Gastrocnemius medialis (tissue), 4 donors: ENCODE measurements around the gene PROX1. TPM values are rescaled to one million over a fixed set of nuclear protein-coding genes. Genes with fewer than 3 reads are reported as not detected.

Source experiments
- ATAC-seq, 2 donors: fragments of 150-250 bp; one replicate each; pipeline ENCODE4 v1.9.1; 2016
- DNase-seq, 2 donors: peaks; one replicate each; pipeline ENCODE4 v3.0.0-alpha.2; 2019
- H3K27ac ChIP-seq, 4 donors: fragments of 200-600 bp; sonication (generic); 1 replicate in 1 of 4; 2 replicates in 3 of 4; pipeline ENCODE4 v1.5.1; 2016 to 2018; ENCODE audit warnings: mild to moderate bottlenecking in 2 of 4, moderate library complexity in 1 of 4
- H3K27me3 ChIP-seq, 3 donors: fragments of 200-600 bp; sonication (generic) in 2 of 3; 1 replicate in 1 of 3; 2 replicates in 2 of 3; pipeline versions ENCODE4 v1.5.1 to v1.6.0; 2016 to 2019; ENCODE audit warnings: mild to moderate bottlenecking in 1 of 3, moderate library complexity in 1 of 3
- H3K36me3 ChIP-seq, 2 donors: fragments of 200-600 bp; sonication (generic) in 1 of 2; one replicate each; pipeline ENCODE4 v1.5.1; 2017 to 2018
- H3K4me1 ChIP-seq, 2 donors: fragments of 200-600 bp; sonication (generic) in 1 of 2; one replicate each; pipeline ENCODE4 v1.5.1; 2016 to 2017; ENCODE audit warnings: mild to moderate bottlenecking in 2 of 2
- H3K4me3 ChIP-seq, 4 donors: fragments of 200-600 bp; sonication (generic) in 3 of 4; 1 replicate in 1 of 4; 2 replicates in 3 of 4; pipeline ENCODE4 v1.5.1; 2016 to 2019; ENCODE audit warnings: mild to moderate bottlenecking in 2 of 4
- H3K9me3 ChIP-seq, 3 donors: fragments of 200-600 bp; sonication (generic) in 2 of 3; 1 replicate in 1 of 3; 2 replicates in 2 of 3; pipeline ENCODE4 v1.5.1; 2016 to 2019
- POLR2A ChIP-seq, 2 donors: fragments of 450-650 bp; IDR thresholded peaks; one replicate each; pipeline ENCODE4 v1.6.1; 2017; ENCODE audit warnings: antibody characterized with exemption in 2 of 2, mild to moderate bottlenecking in 2 of 2, moderate library complexity in 2 of 2
- in situ Hi-C, 4 donors: fragments of 200-750 bp; cut with MboI; loops; one replicate each; pipeline versions ENCODE4 v1.15.0 to v1.8.0; 2017; ENCODE audit warnings: low sequenced_read_pairs in 4 of 4
- intact Hi-C: fragments of 100-400 bp; cut with DNase I; formaldehyde crosslinking; loops from one replicate; pipeline ENCODE4 v1.15.1; 2023; ENCODE audit warnings: low total_unique reads
- total RNA-seq, 4 donors: library from RNA; depleted of rRNA; stranded (reverse); fragments of >200 nt; gene quantifications; one replicate each; pipeline versions ENCODE4 v1.1.0 to v1.2.3, GENCODE V29; 2016
- TF ChIP-seq, protein P1 (sequence below), 5 experiments: fragments of 450-650 bp in 3 of 5; fragments of 200-600 bp in 2 of 5; sonication (generic) in 2 of 5; IDR thresholded peaks in 4 of 5; conservative IDR thresholded peaks in 1 of 5; 1 replicate in 4 of 5; 2 replicates in 1 of 5; pipeline ENCODE4 v1.5.1; 2016 to 2019; ENCODE audit warnings: antibody characterized with exemption in 5 of 5, mild to moderate bottlenecking in 3 of 5, moderate library complexity in 3 of 5

Gene PROX1
- total RNA-seq, 4 donors from 2014 or later: 4.1 to 8.0 (median 5.5) TPM

DNA sequence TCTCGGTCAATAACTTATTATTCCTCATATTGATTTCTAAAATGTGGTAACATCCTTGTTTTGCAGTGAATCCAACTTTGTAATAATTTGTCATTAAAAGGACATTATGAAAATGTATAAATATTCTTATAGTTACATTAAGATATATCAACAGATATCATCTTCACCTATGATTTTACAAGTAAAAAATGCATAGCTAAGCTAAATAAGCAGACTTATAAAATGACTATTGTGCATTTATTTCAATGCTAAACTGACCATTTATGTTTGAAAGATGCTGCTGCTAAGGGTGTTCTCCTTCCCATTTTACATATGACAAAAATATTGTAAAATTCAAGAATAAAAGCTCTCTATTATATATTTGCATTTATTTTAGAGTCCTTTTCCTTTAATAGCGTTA lies 7.8 kb downstream of the PROX1 start:
- DNase-seq (no peak), ATAC-seq (no peak)
- Histone ChIP-seq H3K36me3 (no peaks in the 10 kb centered on the region), H3K4me1 (peaks cover 15 to 16% of the 10 kb centered on the region in 2 donors), H3K9me3 (no peaks in the 10 kb centered on the region), H3K27ac (peak overlapping the region in 2 of 4 donors; percentile 60 to 63), H3K27me3 (peaks cover 0 to 3% (median 2%) of the 10 kb centered on the region in 3 donors), H3K4me3 (no peak overlapping the region)
- intact Hi-C loops (loop anchor here (2.0 to 10.0 kb wide), 2 partner anchors 35 to 589 kb away; no protein-coding TSS in a partner anchor), in situ Hi-C loops (no loop called here)
- no peak for TF ChIP-seq POLR2A (IDR thresholded peaks at IDR 0.05)
- TF ChIP-seq, protein P1, sequence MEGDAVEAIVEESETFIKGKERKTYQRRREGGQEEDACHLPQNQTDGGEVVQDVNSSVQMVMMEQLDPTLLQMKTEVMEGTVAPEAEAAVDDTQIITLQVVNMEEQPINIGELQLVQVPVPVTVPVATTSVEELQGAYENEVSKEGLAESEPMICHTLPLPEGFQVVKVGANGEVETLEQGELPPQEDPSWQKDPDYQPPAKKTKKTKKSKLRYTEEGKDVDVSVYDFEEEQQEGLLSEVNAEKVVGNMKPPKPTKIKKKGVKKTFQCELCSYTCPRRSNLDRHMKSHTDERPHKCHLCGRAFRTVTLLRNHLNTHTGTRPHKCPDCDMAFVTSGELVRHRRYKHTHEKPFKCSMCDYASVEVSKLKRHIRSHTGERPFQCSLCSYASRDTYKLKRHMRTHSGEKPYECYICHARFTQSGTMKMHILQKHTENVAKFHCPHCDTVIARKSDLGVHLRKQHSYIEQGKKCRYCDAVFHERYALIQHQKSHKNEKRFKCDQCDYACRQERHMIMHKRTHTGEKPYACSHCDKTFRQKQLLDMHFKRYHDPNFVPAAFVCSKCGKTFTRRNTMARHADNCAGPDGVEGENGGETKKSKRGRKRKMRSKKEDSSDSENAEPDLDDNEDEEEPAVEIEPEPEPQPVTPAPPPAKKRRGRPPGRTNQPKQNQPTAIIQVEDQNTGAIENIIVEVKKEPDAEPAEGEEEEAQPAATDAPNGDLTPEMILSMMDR (IDR thresholded peaks at IDR 0.05 in 4 of 5, conservative IDR thresholded peaks at IDR 0.05 in 1 of 5): no peak

DNA sequence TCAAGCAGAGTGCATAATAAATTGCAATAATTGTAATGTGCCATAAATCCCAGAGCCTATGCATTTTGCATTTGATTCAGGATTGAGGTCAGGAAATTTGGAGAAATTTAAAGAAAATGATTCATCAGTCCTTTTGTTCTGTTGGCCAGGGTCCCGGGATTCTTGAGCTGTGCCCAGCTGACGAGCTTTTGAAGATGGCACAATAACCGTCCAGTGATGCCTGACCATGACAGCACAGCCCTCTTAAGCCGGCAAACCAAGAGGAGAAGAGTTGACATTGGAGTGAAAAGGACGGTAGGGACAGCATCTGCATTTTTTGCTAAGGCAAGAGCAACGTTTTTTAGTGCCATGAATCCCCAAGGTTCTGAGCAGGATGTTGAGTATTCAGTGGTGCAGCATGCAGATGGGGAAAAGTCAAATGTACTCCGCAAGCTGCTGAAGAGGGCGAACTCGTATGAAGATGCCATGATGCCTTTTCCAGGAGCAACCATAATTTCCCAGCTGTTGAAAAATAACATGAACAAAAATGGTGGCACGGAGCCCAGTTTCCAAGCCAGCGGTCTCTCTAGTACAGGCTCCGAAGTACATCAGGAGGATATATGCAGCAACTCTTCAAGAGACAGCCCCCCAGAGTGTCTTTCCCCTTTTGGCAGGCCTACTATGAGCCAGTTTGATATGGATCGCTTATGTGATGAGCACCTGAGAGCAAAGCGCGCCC lies 8.7 kb downstream of the PROX1 start:
- in situ Hi-C loops (no loop called here), intact Hi-C loops (loop anchor here (2.0 to 10.0 kb wide), 2 partner anchors 34 to 588 kb away; no protein-coding TSS in a partner anchor)
- H3K4me1 ChIP-seq: peaks cover 10 to 11% of the 10 kb centered on the region in 2 donors
- DNase-seq: peak; percentile 32 to 66
- TF ChIP-seq, protein P1 (IDR thresholded peaks at IDR 0.05 in 4 of 5, conservative IDR thresholded peaks at IDR 0.05 in 1 of 5): no peak
- TF ChIP-seq POLR2A (IDR thresholded peaks at IDR 0.05): no peak
- peak overlapping the region; percentile 58 to 69 (median 62) for H3K27ac ChIP-seq
- peaks cover 0 to 3% (median 2%) of the 10 kb centered on the region in 3 donors for H3K27me3 ChIP-seq
- peak; percentile 93 to 94 for ATAC-seq
- no peaks in the 10 kb centered on the region for H3K9me3 ChIP-seq
- no peaks in the 10 kb centered on the region for H3K36me3 ChIP-seq
- peak overlapping the region in 2 of 4 donors; percentile 0 to 1 for H3K4me3 ChIP-seq

DNA sequence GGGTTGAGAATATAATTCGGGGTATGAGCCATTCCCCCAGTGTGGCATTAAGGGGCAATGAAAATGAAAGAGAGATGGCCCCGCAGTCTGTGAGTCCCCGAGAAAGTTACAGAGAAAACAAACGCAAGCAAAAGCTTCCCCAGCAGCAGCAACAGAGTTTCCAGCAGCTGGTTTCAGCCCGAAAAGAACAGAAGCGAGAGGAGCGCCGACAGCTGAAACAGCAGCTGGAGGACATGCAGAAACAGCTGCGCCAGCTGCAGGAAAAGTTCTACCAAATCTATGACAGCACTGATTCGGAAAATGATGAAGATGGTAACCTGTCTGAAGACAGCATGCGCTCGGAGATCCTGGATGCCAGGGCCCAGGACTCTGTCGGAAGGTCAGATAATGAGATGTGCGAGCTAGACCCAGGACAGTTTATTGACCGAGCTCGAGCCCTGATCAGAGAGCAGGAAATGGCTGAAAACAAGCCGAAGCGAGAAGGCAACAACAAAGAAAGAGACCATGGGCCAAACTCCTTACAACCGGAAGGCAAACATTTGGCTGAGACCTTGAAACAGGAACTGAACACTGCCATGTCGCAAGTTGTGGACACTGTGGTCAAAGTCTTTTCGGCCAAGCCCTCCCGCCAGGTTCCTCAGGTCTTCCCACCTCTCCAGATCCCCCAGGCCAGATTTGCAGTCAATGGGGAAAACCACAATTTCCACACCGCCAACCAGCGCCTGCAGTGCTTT lies 9.4 kb downstream of the PROX1 start:
- Histone ChIP-seq H3K9me3 (no peaks in the 10 kb centered on the region), H3K4me1 (peaks cover 10 to 11% of the 10 kb centered on the region in 2 donors), H3K27ac (peak overlapping the region; percentile 58 to 69 (median 62)), H3K36me3 (no peaks in the 10 kb centered on the region), H3K27me3 (peaks cover 0 to 3% (median 0%) of the 10 kb centered on the region in 3 donors), H3K4me3 (peak overlapping the region in 2 of 4 donors; percentile 0 to 1)
- DNase-seq (no peak), ATAC-seq (peak in 1 of 2 donors; percentile 22)
- TF ChIP-seq, protein P1 (IDR thresholded peaks at IDR 0.05 in 4 of 5, conservative IDR thresholded peaks at IDR 0.05 in 1 of 5): no peak
- no peak for TF ChIP-seq POLR2A (IDR thresholded peaks at IDR 0.05)
- in situ Hi-C loops: no loop called here
- intact Hi-C loops: loop anchor here (2.0 to 10.0 kb wide), 2 partner anchors 34 to 588 kb away; no protein-coding TSS in a partner anchor

DNA sequence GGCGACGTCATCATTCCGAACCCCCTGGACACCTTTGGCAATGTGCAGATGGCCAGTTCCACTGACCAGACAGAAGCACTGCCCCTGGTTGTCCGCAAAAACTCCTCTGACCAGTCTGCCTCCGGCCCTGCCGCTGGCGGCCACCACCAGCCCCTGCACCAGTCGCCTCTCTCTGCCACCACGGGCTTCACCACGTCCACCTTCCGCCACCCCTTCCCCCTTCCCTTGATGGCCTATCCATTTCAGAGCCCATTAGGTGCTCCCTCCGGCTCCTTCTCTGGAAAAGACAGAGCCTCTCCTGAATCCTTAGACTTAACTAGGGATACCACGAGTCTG lies 10.0 kb downstream of the PROX1 start:
- DNase-seq: no peak
- peak overlapping the region in 1 of 4 donors; percentile 60 for H3K27ac ChIP-seq
- TF ChIP-seq, protein P1 (IDR thresholded peaks at IDR 0.05 in 4 of 5, conservative IDR thresholded peaks at IDR 0.05 in 1 of 5): no peak
- H3K4me3 ChIP-seq: no peak overlapping the region
- H3K4me1 ChIP-seq: peaks cover 10 to 16% of the 10 kb centered on the region in 2 donors
- no peak for ATAC-seq
- peaks cover 0 to 3% (median 0%) of the 10 kb centered on the region in 3 donors for H3K27me3 ChIP-seq
- in situ Hi-C loops (no loop called here), intact Hi-C loops (loop anchor here (2.0 to 10.0 kb wide), 2 partner anchors 33 to 587 kb away; no protein-coding TSS in a partner anchor)
- H3K9me3 ChIP-seq: no peaks in the 10 kb centered on the region
- no peaks in the 10 kb centered on the region for H3K36me3 ChIP-seq
